Fibroblast of mammary gland (primary cell): ENCODE data around the gene CYP24A1.

ENCODE experiments used
- DNase-seq: peaks from one replicate; pipeline ENCODE4 v3.0.0-alpha.2; 2010; ENCODE audit warnings: low read depth
- H3K4me3 ChIP-seq: 2 replicates; pipeline ENCODE4 v1.5.1; 2011; ENCODE audit warnings: low read depth, mild to moderate bottlenecking, low read length, moderate library complexity; ENCODE audit not compliant: control insufficient read depth
- CTCF ChIP-seq: conservative IDR thresholded peaks from 2 replicates; pipeline ENCODE4 v1.5.1; 2011; ENCODE audit warnings: low read depth, low read length, inconsistent platforms; ENCODE audit not compliant: control insufficient read depth, insufficient read depth

Gene CYP24A1

GRCh38 chr20:54156981-54157835 is 16.6 kb downstream of the CYP24A1 start:
- no peak for TF ChIP-seq CTCF
- no peak for DNase-seq
- no peak overlapping the region for H3K4me3 ChIP-seq

GRCh38 chr20:54156522-54156921 is 17.3 kb downstream of the CYP24A1 start:
- no peak for TF ChIP-seq CTCF
- no peak for DNase-seq
- H3K4me3 ChIP-seq = no peak overlapping the region

GRCh38 chr20:54155736-54156317 is 18.0 kb downstream of the CYP24A1 start:
- DNase-seq = no peak

GRCh38 chr20:54154439-54154838 is 19.3 kb downstream of the CYP24A1 start:
- no peak overlapping the region for H3K4me3 ChIP-seq
- DNase-seq = no peak
- TF ChIP-seq CTCF = no peak

More at GRCh38 chr20:54155736-54156317, 18.0 kb downstream of the CYP24A1 start:
- no peak for TF ChIP-seq CTCF
- no peak overlapping the region for H3K4me3 ChIP-seq

- TF ChIP-seq CTCF = no peak
- DNase-seq = no peak
- no peak overlapping the region for H3K4me3 ChIP-seq
Measured at GRCh38 chr20:54153847-54154246, 19.9 kb downstream of the CYP24A1 start.

GRCh38 chr20:54153041-54153327 is 20.8 kb downstream of the CYP24A1 start:
- no peak overlapping the region for H3K4me3 ChIP-seq
- DNase-seq = no peak
- TF ChIP-seq CTCF = no peak
